Left lung (tissue), 10 donors: Measurements from ENCODE around the gene LRRC71. TPM values are rescaled to one million over a fixed set of nuclear protein-coding genes. Genes with fewer than 3 reads are reported as not detected.
A peak's percentile ranks its signal among the peaks of the same experiment; 100 is the strongest.

Experiments
- ATAC-seq: fragments of 200-7000 bp; cut with Tn5 transposase; one replicate; pipeline ENCODE4 v1.9.1; 2020; ENCODE audit warnings: moderate library complexity
- DNase-seq, 4 donors: peaks; one replicate each; pipeline ENCODE4 v3.0.0-alpha.2; 2013 to 2020
- H3K27ac ChIP-seq, 2 donors: fragments of 200-600 bp; sonication (generic) in 1 of 2; one replicate each; pipeline versions ENCODE4 v1.5.0 to v1.8.0; 2020 to 2021
- H3K27me3 ChIP-seq, 2 donors: fragments of 200-600 bp; sonication (generic) in 1 of 2; one replicate each; pipeline versions ENCODE4 v1.5.0 to v1.8.0; 2020 to 2021
- H3K36me3 ChIP-seq, 2 donors: fragments of 200-600 bp; sonication (generic) in 1 of 2; one replicate each; pipeline versions ENCODE4 v1.5.0 to v1.8.0; 2020 to 2021
- H3K4me1 ChIP-seq, 2 donors: fragments of 200-600 bp; one replicate each; pipeline ENCODE4 v1.8.0; 2021
- H3K4me3 ChIP-seq, 2 donors: fragments of 200-600 bp; sonication (generic) in 1 of 2; one replicate each; pipeline versions ENCODE4 v1.5.0 to v1.8.0; 2020 to 2021; ENCODE audit warnings: mild to moderate bottlenecking in 1 of 2
- H3K9me3 ChIP-seq, 2 donors: fragments of 200-600 bp; sonication (generic) in 1 of 2; one replicate each; pipeline versions ENCODE4 v1.5.0 to v1.8.0; 2020 to 2021
- intact Hi-C, 2 donors: fragments of 100-400 bp; cut with DNase I; formaldehyde crosslinking; loops; one replicate each; pipeline versions ENCODE4 v1.11.2 to v1.14.2; 2022
- polyA plus RNA-seq, 6 donors: library from polyadenylated mRNA; unstranded; fragments of 120-200 nt; gene quantifications; one replicate each; pipeline ENCODE4 v1.2.1, GENCODE V29; 2013; ENCODE audit not compliant: insufficient read length in 6 of 6
- total RNA-seq, 2 donors: library from RNA; stranded (reverse); fragmentation: NEBNext Ultra II Directional; extraction: Animal tissue kit (Norgen Biotek cat#: 25700); gene quantifications; one replicate each; pipeline ENCODE4 v1.2.1, GENCODE V29; 2021
- TF ChIP-seq, protein P1 (sequence below), 2 donors: fragments of 200-600 bp; sonication (generic) in 1 of 2; IDR thresholded peaks; one replicate each; pipeline versions ENCODE4 v1.5.0 to v1.8.0; 2021; ENCODE audit warnings: antibody characterized with exemption in 2 of 2
- donor health status: DM: no; HTN: yes; CAD: no.
- donor health status: DM: no; HTN: no; CAD: no.

The LRRC71 gene
- total and polyA plus RNA-seq, 8 donors, result 0.38 to 5.5 (median 3.1) TPM

DNA sequence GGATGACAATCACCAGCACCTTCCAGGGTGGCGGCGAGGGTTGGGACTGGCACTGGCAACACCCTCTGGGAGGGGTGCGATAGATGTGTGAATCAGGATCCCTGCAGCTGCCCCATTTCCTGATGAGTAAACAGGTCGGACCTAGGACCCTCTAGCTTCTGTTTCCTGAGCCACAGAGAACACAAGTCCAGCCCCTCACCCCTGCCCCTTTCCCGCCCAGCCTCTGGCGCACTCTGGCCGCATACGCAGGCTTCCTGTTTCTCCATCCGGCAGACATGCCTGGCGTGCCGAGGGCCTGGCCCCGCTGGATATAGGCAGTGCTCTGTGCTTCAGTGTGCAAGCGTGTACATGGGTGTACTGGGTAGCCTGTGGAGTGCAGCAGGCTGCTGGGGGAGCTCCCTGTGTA, 22.3 kb upstream of the LRRC71 start:
- H3K27ac ChIP-seq, result peak overlapping the region; percentile 53 to 62
- DNase-seq (peak in 3 of 4 donors; percentile 52 to 81 (median 79)), ATAC-seq (peak; percentile 35)
- peaks cover 5 to 56% of the 10 kb centered on the region in 2 donors for H3K4me1 ChIP-seq
- no peaks in the 10 kb centered on the region for H3K36me3 ChIP-seq
- H3K27me3 ChIP-seq, result peaks cover 5 to 23% of the 10 kb centered on the region in 2 donors
- TF ChIP-seq, protein P1, sequence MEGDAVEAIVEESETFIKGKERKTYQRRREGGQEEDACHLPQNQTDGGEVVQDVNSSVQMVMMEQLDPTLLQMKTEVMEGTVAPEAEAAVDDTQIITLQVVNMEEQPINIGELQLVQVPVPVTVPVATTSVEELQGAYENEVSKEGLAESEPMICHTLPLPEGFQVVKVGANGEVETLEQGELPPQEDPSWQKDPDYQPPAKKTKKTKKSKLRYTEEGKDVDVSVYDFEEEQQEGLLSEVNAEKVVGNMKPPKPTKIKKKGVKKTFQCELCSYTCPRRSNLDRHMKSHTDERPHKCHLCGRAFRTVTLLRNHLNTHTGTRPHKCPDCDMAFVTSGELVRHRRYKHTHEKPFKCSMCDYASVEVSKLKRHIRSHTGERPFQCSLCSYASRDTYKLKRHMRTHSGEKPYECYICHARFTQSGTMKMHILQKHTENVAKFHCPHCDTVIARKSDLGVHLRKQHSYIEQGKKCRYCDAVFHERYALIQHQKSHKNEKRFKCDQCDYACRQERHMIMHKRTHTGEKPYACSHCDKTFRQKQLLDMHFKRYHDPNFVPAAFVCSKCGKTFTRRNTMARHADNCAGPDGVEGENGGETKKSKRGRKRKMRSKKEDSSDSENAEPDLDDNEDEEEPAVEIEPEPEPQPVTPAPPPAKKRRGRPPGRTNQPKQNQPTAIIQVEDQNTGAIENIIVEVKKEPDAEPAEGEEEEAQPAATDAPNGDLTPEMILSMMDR (IDR thresholded peaks at IDR 0.05), result no peak
- H3K4me3 ChIP-seq, result no peak overlapping the region
- H3K9me3 ChIP-seq, result no peaks in the 10 kb centered on the region
- intact Hi-C loops, result no loop called here

DNA sequence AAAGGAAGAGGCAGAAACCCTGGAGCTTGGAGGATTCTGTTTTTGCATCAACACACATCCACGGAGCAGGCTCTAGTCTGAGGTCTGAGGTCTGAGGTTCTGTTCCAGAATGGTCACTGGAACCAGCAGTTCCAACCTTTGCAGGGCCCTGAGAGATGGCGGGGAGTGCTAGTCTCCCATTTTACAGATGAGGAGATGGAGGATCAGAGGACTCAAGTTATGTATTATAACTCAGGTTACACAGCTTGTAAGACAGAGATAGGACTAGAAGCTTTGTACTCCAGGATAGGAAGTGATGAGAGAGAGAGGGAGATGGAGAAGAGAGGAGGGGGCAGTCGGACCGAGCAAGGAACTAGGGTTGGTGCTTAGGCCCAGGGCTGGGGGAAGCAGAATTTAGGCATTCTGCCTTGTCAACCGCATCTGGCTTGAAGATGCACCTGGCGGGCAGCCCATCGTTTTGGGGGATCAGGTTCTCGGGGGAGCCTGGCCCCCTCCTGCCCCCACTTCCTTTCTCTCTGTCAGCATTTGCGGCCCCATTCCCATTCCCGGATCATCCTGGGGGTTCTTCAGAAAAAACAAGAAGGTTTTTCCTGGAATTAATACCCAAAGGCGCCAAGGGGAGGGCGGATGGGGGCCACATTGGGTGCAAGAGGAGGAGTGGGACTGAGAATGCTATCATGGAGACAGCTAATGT, 21.3 kb upstream of the LRRC71 start:
- H3K36me3 ChIP-seq, result no peaks in the 10 kb centered on the region
- H3K27me3 ChIP-seq, result peaks cover 0 to 14% of the 10 kb centered on the region in 2 donors
- intact Hi-C loops, result no loop called here
- DNase-seq, result peak in 1 of 4 donors; percentile 45
- H3K4me1 ChIP-seq, result peaks cover 4 to 47% of the 10 kb centered on the region in 2 donors
- H3K4me3 ChIP-seq, result no peak overlapping the region
- H3K27ac ChIP-seq, result peak overlapping the region in 1 of 2 donors; percentile 62
- H3K9me3 ChIP-seq, result no peaks in the 10 kb centered on the region
- ATAC-seq, result no peak
- TF ChIP-seq, protein P1 (IDR thresholded peaks at IDR 0.05), result no peak

GRCh38 chr1:156899956-156900718, 20.3 kb upstream of the LRRC71 start:
- ATAC-seq, result no peak
- peak in 1 of 4 donors; percentile 50 for DNase-seq
- TF ChIP-seq, protein P1 (IDR thresholded peaks at IDR 0.05), result no peak
- H3K4me1 ChIP-seq, result peaks cover 4 to 44% of the 10 kb centered on the region in 2 donors
- H3K27me3 ChIP-seq, result peaks cover 0 to 4% of the 10 kb centered on the region in 2 donors
- intact Hi-C loops, result no loop called here
- H3K9me3 ChIP-seq, result no peaks in the 10 kb centered on the region
- no peak overlapping the region for H3K27ac ChIP-seq
- no peaks in the 10 kb centered on the region for H3K36me3 ChIP-seq
- no peak overlapping the region for H3K4me3 ChIP-seq

DNA sequence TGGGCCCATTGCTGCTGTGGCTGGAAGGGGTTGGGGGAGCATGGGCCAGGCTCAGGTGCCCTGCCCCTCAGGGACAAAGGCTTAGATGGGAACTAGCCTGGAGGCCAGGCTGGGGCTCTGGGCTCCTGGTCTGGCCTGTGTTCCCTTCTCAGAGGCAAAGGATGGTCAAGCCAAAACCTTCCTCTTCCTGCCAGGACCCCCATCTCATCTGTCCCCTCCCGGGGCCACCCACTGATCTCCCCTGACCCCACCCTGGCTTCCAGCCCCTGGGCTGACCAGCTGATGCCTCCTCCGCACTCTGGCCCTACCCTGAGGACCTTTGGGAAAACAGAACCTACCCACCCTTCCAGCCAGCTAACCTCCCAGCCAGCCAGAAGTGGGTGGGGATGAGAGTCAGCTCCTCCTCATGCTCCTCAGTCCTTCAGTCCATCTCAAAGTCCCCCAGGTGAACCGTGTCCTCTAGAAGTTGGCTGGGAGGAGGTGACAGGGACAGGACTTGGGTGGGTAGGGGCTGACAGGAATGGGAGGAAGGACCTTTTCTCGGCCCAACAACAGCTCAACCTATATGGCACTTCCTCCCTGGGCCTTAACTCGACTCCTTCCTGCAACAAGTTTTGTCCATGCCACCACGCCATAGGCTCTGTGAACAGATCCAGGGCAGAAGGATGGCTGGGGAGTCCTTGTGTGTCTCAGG, 19.4 kb upstream of the LRRC71 start:
- H3K4me3 ChIP-seq, result no peak overlapping the region
- H3K27ac ChIP-seq, result no peak overlapping the region
- DNase-seq (peak in 1 of 4 donors; percentile 53), ATAC-seq (no peak)
- H3K4me1 ChIP-seq, result peaks cover 4 to 38% of the 10 kb centered on the region in 2 donors
- no peaks in the 10 kb centered on the region for H3K27me3 ChIP-seq
- TF ChIP-seq, protein P1 (IDR thresholded peaks at IDR 0.05), result no peak
- no peaks in the 10 kb centered on the region for H3K9me3 ChIP-seq
- intact Hi-C loops, result no loop called here
- H3K36me3 ChIP-seq, result no peaks in the 10 kb centered on the region

DNA sequence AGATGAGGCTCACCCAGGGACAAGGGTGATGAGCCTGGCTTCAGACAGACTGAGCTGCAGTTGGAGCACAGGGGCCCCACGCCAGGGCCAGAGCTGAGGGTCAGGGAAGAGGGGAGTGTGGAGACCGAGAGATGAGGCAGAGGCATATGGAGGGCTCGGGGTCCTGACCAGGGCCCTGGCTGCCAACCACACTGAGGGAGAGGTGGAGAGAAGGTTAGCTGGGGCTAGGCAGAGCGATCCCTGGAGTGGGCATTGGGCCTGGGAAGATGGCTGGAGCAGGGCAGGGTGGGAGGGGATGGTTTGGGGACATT, 18.9 kb upstream of the LRRC71 start:
- Histone ChIP-seq H3K36me3 (no peaks in the 10 kb centered on the region), H3K27ac (no peak overlapping the region), H3K4me3 (no peak overlapping the region), H3K4me1 (peaks cover 3 to 35% of the 10 kb centered on the region in 2 donors), H3K27me3 (no peaks in the 10 kb centered on the region), H3K9me3 (no peaks in the 10 kb centered on the region)
- DNase-seq, result peak in 1 of 4 donors; percentile 28
- ATAC-seq, result no peak
- TF ChIP-seq, protein P1 (IDR thresholded peaks at IDR 0.05), result no peak
- intact Hi-C loops, result no loop called here
